GM12874 (cell line): ENCODE results near the gene RMRP.
A peak's percentile ranks its signal among the peaks of the same experiment; 100 is the strongest.

Experiments
- CTCF ChIP-seq: IDR thresholded peaks from 2 replicates; pipeline ENCODE4 v1.5.1; 2011; ENCODE audit warnings: low read depth, mild to moderate bottlenecking, control low read depth, low read length, moderate library complexity; ENCODE audit not compliant: insufficient read depth

Gene RMRP

GRCh38 chr9:35669331-35670145 lies 11.7 kb upstream of the RMRP start:
- no peak for TF ChIP-seq CTCF

GRCh38 chr9:35667939-35668338 lies 10.1 kb upstream of the RMRP start:
- TF ChIP-seq CTCF = no peak

GRCh38 chr9:35666549-35666948 lies 8.7 kb upstream of the RMRP start:
- TF ChIP-seq CTCF = no peak

GRCh38 chr9:35666045-35666444 lies 8.2 kb upstream of the RMRP start:
- TF ChIP-seq CTCF = no peak

- no peak for TF ChIP-seq CTCF
These were observed 7.6 kb upstream of the RMRP start for GRCh38 chr9:35665471-35665818.

- peak; percentile 53 for TF ChIP-seq CTCF
These were observed 7.0 kb upstream of the RMRP start, which contains the start of gene ARHGEF39 for GRCh38 chr9:35664531-35665470. ARHGEF39 (minus strand) TSS chr9:35665195; CDS start chr9:35665169, 26 bp downstream.

GRCh38 chr9:35662437-35662836 lies 4.6 kb upstream of the RMRP start:
- TF ChIP-seq CTCF = no peak
